MCF 10A (cell line): Measurements from ENCODE around the gene RAB35. TPM values are rescaled to one million over a fixed set of nuclear protein-coding genes. Genes with fewer than 3 reads are reported as not detected.

Source experiments
- BruUV-seq: library from RNA; stranded (reverse); fragments of 400-500 nt; replicated peaks from 2 replicates; lab custom pipeline; 2021; lab: Mats Ljungman, UMichigan
- CTCF ChIA-PET: fragments of 300-600 bp; sonication (Branson Sonifier 250); formaldehyde crosslinking; extraction: SDS; loops from one replicate; lab custom pipeline; 2021; ENCODE audit warnings: antibody characterized with exemption, inconsistent platforms; lab: Yijun Ruan, JAX
- POLR2A ChIA-PET: fragments of 300-600, 350-650 bp; sonication (Branson Sonifier 250); formaldehyde crosslinking; extraction: SDS; loops from one replicate; lab custom pipeline; 2020; ENCODE audit warnings: antibody characterized with exemption, inconsistent platforms; lab: Yijun Ruan, JAX
- DNase-seq: peaks from one replicate; pipeline ENCODE4 v3.0.0-alpha.2; 2018; ENCODE audit not compliant: unreplicated experiment
- H3K27ac Mint-ChIP-seq: one replicate; pipeline ENCODE4 v1.8.0; 2022; ENCODE audit warnings: mild to moderate bottlenecking, low read depth, mixed read lengths; ENCODE audit not compliant: unreplicated experiment
- H3K27me3 Mint-ChIP-seq: one replicate; pipeline ENCODE4 v1.8.0; 2022; ENCODE audit warnings: mixed read lengths; ENCODE audit not compliant: insufficient read depth, unreplicated experiment
- H3K36me3 Mint-ChIP-seq: one replicate; pipeline ENCODE4 v1.8.0; 2022; ENCODE audit warnings: mild to moderate bottlenecking, moderate library complexity, mixed read lengths; ENCODE audit not compliant: insufficient read depth, unreplicated experiment
- H3K4me1 Mint-ChIP-seq: one replicate; pipeline ENCODE4 v1.8.0; 2022; ENCODE audit warnings: mixed read lengths; ENCODE audit not compliant: insufficient read depth, unreplicated experiment
- H3K4me3 Mint-ChIP-seq: one replicate; pipeline ENCODE4 v1.8.0; 2022; ENCODE audit warnings: mild to moderate bottlenecking, moderate library complexity, mixed read lengths; ENCODE audit not compliant: unreplicated experiment
- H3K9me3 Mint-ChIP-seq: one replicate; pipeline ENCODE4 v1.8.0; 2022; ENCODE audit warnings: mixed read lengths; ENCODE audit not compliant: unreplicated experiment
- CTCF ChIP-seq: fragments of 200-600 bp; IDR thresholded peaks from one replicate; pipeline ENCODE4 v1.8.0; 2022; ENCODE audit warnings: antibody characterized with exemption, mild to moderate bottlenecking; ENCODE audit not compliant: unreplicated experiment
- intact Hi-C: fragments of 100-400 bp; cut with micrococcal nuclease; formaldehyde crosslinking; loops from 2 replicates; pipeline ENCODE4 v1.14.1; 2022
- total RNA-seq: library from RNA; stranded (reverse); gene quantifications from 2 replicates; pipeline ENCODE4 v1.2.3, GENCODE V29; 2022

Gene RAB35
- total RNA-seq, 1 experiment from 2014 or later = 57.8 TPM

GRCh38 chr12:120085920-120086645 is 30.5 kb downstream of the RAB35 start:
- no peaks in the 10 kb centered on the region for H3K27me3 Mint-ChIP-seq
- intact Hi-C loops = loop anchor here (2.0 kb wide), 2 partner anchors 25 to 145 kb away; no protein-coding TSS in a partner anchor
- no peak overlapping the region for H3K4me3 Mint-ChIP-seq
- no peaks in the 10 kb centered on the region for H3K9me3 Mint-ChIP-seq
- ChIA-PET CTCF (interaction anchor here (0.7 to 1.4 kb wide), 8 partner anchors 12 to 146 kb away, joined by 3 to 6 read pairs (median 4); no protein-coding TSS in a partner anchor), POLR2A (interaction anchor here (0.6 to 2.0 kb wide), 12 partner anchors 14 to 97 kb away, joined by 3 to 49 read pairs (median 4); partner anchors contain the start of gene BICDL1)
- DNase-seq = no peak
- peak overlapping the region; percentile 79 for H3K27ac Mint-ChIP-seq
- peaks cover 23% of the 10 kb centered on the region for H3K36me3 Mint-ChIP-seq
- BruUV-seq = no TSS peak
- H3K4me1 Mint-ChIP-seq = peaks cover 18% of the 10 kb centered on the region
- no peak for TF ChIP-seq CTCF

GRCh38 chr12:120081641-120082040 is 34.9 kb downstream of the RAB35 start:
- ChIA-PET CTCF (no interaction called here), POLR2A (interaction anchor here (2.7 to 3.5 kb wide), 2 partner anchors 35 to 92 kb away, joined by 15 to 30 read pairs; partner anchors contain the start of genes BICDL1 and RAB35)
- no peak overlapping the region for H3K27ac Mint-ChIP-seq
- H3K36me3 Mint-ChIP-seq = peaks cover 25% of the 10 kb centered on the region
- H3K9me3 Mint-ChIP-seq = no peaks in the 10 kb centered on the region
- no peak overlapping the region for H3K4me3 Mint-ChIP-seq
- H3K27me3 Mint-ChIP-seq = no peaks in the 10 kb centered on the region
- no peak for DNase-seq
- H3K4me1 Mint-ChIP-seq = peaks cover 21% of the 10 kb centered on the region
- intact Hi-C loops = no loop called here
- BruUV-seq = no TSS peak
- TF ChIP-seq CTCF = no peak

GRCh38 chr12:120079411-120080400 is 36.8 kb downstream of the RAB35 start:
- peak; percentile 43 for DNase-seq
- intact Hi-C loops = no loop called here
- no peak for TF ChIP-seq CTCF
- Mint-ChIP-seq H3K27me3 (no peaks in the 10 kb centered on the region), H3K4me3 (no peak overlapping the region), H3K9me3 (no peaks in the 10 kb centered on the region), H3K4me1 (peaks cover 15% of the 10 kb centered on the region), H3K36me3 (peaks cover 25% of the 10 kb centered on the region), H3K27ac (peak overlapping the region; percentile 6)
- ChIA-PET CTCF (interaction anchor here (0.5 to 1.4 kb wide), 10 partner anchors 8 to 398 kb away, joined by 3 to 5 read pairs (median 3); partner anchors contain the start of gene BICDL1), POLR2A (interaction anchor here (0.6 to 3.5 kb wide), 12 partner anchors 8 to 117 kb away, joined by 3 to 30 read pairs (median 9); partner anchors contain the start of genes BICDL1 and RAB35)
- no TSS peak for BruUV-seq
